ENCODE measurements around the gene MYO10.

MYO10 gene

DNA sequence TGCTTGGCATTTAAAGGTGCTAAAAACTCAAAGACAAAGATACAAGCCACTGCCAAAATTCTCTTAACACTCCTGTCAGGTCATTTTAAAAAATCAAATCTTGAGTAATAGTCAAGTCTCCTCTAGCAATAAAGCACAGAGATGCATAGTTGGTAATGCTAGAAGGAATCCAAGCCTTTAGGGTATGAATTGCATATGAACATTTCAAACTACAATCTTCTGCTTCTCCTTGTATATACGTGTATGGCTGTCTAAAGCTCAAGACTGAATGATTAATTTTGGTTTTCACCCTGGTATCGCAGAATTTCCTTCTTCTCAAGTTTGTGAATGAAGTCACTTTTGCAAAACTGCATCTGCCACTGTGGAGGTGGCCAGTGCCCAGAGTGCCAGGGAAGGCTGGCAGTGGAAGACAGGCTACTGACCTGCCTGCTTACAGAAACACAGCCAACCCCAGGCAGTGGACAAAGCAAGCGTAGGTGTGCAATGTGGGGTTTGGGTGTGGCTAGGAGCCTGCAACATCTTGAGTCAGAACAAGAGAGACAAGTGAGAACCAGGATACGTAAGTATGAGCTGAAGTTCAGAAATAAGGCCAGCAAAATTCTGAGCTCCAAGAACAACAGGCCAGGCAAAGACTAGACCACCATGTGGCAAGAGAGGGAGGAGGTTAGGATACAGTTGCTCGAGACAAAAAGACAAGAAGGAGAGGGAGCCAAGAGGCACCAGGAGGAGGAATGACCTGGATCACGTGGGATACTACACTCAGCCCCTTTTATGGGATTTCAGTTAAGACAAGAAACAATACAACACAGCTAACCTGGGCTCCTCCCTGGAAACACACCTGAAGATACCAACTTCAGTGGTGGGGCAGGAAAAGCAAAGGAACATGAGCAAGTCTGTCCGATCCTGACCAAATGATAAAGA, 22.6 kb downstream of the MYO10 start:
- no peak for DNase-seq

DNA sequence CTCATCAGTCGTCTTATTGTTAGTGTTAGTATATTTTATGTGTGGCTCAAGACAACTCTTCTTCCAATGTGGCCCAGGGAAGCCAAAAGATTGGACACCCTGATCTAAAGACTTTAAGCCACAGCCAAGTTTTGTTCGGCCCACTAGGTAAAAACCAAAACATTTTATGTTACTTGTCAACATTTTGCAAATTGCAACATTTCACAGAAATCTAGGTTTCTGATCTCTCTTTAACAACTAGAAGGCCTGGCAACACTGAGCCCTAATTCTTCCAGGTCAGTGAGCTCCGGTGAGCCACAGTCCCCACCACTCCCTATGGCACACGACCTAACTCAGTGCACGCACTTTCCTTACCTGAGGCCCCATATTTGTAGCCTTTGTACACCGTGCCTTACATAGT, 24.0 kb downstream of the MYO10 start:
- no peak for DNase-seq

DNA sequence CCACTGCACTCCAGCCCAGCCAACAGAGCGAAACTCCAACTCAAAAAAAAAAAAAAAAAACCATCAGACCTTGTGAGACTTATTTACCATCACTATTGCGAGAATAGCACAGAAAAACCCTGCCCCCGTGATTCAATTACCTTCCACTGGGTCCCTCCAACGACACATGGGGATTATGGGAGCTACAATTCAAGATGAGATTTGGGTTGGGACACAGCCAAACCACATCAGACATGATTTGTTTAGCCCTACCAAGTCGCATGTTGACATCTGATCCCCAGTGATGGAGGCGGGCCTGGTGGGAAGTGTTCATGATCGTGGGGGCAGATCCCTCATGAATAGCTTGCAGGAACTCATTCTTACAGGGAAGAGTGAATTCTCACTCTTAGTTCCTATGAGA, 26.6 kb downstream of the MYO10 start:
- no peak for DNase-seq

DNA sequence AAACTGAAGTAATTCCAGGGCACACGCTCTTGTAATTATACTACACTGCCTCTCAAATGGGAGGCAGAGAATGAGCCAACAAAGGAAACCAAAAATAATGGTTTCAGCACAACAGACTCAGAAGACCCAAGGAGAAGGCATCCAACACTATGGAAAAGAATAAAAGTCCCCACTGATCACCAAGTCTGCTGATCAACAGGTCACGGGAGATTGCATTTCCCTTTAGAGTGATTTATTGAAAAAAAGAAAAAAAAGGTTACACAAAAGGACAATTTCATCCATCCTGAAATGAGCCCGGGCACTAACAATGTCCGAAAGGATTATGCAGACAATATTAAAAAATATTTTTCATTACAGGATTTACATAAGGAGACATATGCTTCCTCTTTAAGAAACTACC, 28.8 kb downstream of the MYO10 start:
- DNase-seq: no peak

DNA sequence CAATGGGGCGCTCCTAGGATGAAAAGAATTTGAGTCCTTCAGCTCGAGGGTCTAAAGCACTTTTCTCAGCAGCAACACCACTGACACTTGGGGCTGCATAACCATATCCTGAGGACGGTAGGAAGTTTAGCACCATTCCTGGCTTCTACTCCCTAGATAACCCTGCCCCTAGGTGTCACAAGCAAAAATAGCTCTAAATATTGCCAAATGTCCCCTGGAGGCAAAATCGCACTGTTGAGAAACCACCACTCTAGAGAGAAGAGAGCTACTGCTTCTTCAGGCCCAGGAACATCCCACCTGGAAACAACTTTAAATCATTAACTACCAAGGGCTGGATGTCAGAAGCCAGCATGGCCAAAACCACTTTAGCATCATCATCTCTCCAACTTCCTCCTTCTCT, 29.8 kb downstream of the MYO10 start:
- no peak for DNase-seq

DNA sequence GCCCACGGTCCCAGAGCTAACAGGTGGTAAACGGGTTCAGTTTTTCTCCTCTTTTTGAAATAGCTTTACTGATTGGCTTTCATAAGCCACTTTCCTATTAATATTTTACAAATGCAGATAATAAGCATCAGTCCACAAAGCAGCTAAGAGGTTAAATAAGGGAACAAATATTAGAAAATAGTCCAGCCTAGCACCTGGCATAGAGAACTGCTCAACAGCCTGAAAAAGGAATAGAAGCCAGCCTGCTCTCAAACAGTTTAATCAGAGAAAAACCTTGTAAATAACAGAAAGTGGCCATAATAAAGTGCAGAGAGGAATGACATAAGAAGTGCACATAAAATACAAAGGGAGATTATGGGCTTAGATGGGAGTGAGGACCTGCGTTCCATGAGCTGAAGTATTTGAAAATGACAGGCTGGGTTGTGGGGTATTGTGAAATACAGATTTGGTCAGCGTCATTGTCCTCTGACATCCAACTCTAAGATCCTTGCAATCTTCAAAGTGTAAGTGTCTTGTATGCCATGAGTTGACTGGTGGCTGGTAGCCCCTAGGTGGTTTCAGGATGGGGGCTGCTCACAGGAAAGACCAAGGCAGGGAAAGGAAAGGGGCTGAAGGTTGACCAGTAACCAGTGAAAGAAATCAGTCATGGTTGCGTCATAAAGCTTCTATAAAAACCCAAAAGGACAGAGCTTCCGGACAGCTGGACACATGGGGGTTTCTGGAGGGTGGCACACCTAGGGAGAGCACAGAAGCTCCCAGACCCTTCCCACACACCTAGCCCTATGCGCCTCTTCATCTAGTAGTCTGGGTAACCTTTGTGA, 32.4 kb downstream of the MYO10 start:
- DNase-seq: no peak

DNA sequence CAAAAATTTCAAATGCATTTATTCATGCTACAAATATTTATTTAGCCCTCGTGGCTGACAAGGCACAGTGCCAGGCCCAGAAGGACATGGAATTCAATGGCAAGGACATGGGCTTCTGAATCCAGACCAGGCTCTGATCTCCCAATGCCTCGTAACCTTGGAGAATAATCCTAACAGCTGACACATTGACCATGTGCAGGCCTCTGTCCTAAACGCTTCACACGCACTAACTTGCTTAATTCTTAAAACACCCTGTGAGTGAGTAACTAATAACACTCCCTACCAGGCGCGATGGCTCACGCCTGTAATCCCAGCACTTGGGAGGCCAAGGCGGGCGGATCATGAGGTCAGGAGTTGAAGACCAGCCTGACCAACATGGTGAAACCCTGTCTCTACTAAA, 33.2 kb downstream of the MYO10 start:
- DNase-seq: no peak

DNA sequence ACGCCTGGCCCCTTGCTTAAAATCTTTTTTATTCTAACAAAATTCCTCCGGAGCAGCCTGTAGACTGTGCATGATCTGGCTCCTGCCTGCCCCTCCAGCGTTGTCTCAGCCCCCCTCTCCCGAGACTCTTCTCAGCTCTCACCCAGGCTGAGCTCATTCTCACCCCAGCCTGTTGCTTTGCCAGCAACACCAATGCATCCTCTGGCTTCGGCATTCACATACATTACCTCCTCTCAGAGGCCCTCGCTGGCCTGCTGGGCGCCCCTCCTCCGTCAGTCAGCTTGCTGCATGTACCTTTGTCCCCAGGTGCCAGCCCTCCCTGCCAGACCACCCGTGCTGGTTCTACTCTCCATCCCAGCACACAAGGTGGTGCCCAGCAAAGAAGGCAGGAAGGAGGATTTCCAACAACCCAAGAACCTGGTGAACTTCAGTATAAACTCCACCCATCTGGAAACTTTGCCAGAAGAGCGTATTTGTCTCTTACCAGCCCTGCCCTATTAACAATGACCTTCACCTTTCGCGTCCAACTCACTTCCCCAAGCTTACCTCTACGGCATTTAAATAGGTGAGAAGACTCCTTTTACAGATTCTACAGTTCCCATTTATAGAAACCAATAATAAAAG, 35.0 kb downstream of the MYO10 start:
- DNase-seq: no peak

DNA sequence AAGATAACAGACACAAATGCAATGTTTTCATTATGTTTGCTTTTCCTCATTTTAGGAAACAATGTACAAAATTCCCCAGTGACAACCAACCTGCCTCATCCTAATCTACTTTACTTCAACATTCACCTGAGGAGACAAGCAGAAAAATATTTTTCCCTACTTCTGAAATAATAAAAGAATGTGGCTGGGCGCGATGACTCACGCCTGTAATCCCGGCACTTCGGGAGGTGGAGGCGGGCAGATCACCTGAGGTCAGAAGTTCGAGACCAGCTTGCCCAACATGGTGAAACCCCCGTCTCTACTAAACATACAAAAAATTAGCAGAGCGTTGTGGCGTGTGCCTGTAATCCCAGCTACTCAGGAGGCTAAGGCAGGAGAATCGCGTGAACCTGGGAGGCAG, 36.9 kb downstream of the MYO10 start:
- DNase-seq: no peak

DNA sequence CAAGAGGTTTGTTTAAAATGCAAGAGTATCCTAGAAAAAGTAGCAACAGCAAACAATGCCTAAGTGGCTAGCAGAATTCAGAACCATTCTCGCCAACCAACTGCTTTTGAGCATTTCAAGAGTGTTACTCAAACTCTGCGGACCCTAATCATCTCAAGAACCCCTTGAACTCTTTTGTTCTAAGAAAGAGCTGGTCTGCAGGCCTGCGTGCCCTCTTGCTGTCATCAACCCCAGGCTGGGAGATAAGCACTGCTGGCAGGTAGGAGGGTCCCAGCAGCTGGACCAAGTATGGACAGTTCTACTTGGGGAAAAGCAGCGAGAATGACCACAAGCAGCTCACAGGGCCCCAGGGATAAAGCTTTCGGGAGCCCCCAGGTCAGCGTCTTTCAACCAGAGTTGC, 38.3 kb downstream of the MYO10 start:
- no peak for DNase-seq

DNA sequence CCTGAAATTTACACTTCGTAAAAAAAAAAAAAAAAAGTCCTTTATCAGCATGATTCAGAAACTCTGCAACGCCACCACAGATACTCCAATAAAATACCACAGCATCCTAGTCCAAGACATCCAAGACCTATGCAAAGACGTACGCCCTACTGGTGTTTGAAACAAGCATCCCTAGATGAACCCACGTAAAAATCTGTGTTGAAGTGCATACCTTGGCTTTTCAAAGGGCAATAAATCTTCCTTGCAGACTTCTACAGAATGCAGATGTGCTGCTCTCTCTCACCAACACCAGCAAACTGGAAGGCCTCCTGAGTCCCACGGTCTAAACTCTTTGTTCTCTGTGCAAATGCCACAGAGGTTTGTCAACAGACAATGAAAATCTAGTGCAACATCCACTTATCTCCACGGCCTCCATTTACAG, 38.8 kb downstream of the MYO10 start:
- no peak for DNase-seq

DNA sequence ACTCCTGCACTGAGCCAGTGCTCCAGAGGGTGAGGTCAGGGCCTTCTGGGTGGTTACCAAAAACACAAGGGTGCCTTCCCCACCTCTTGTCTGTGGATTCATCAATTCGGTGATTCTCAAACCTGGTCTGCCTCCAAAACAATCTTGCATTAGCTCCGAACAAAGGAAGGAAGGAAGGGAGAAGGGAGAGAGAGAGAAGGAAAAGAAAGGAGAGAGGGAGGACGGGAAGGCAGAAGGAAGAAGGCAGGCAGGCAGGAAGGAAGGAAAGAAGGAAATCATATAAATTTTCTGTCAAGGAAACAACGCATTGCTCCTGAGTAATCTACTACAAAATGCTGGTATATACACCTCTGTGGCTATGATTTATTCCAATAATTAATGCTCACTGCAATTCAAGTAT, 39.3 kb downstream of the MYO10 start:
- DNase-seq: no peak

DNA sequence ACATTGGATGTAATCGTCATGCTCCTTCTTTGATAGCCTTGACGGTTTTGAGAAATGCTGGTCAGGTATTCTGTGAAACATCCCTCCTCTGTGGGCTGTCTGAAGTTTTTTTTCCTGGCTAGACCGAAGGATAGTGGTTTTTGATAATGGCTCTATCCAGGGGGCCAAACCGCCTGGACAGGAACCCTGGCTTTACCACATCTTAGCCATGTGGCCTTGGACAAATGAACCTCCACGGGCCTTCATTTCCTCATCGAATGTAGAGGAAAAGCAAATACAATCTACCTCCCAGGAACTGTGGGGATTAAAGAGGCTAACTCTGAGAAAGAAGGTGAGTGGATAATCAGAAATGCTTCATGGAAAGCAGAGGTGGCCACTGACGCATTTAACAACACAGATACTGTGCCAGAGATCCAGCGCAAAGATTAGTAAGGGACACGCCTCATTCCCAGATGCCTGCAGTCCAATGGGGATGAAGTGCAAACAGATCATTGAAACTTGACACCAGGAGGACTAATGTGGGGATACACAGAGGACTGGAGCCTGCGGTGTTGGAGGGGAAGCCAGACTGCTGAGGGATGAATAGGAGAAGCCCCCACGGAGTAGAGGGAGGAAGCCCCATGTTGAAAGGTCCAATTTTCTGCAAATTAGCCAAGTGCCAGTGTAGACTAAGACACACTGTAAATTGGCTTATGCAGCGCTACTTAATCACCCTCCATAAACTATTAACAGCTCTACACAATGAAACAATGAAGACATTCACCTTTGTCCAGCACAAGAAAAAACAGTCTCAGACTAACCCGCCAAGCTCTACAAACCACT, 41.6 kb downstream of the MYO10 start:
- DNase-seq: no peak

DNA sequence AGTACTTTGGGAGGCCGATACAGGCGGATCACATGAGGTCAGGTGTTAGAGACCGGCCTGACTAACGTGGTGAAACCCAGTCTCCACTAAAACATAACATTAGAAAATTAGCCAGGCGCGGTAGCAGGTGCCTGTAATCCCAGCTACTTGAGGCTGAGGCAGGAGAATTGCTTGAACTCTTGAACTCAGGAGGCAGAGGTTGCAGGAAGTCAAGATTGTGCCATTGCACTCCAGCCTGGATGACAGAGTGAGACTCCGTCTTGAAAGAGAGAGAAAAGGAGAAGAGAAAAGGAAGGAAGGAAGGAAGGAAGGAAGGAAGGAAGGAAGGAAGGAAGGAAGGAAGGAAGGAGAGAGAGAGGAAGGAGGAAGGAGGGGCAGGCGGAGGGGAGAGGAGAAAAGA, 45.1 kb downstream of the MYO10 start:
- DNase-seq: no peak

DNA sequence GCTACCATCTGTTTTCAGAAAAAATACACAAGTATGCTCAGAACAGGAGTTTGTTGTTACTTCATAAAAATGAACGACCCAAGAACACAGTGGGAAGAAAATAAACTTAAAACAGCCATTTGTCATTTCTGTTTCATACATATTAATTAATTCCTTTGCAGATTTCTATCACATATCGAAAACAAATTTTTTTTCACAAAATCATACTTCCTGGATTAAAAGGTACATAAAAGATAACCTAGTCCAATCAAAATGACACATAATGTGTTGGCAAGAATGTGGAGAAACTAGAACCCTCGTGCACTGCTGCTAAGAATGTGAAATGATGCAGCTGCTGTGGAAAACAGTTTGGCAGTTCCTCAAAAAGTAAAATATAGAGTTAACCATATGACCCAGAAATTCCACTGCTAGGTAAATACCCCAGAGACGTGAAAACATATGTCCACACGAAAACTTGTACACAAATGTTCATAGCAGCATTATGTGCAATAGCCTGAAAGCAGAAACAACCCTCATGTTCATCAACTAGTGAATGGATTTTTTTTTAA, 46.0 kb downstream of the MYO10 start:
- DNase-seq: no peak

DNA sequence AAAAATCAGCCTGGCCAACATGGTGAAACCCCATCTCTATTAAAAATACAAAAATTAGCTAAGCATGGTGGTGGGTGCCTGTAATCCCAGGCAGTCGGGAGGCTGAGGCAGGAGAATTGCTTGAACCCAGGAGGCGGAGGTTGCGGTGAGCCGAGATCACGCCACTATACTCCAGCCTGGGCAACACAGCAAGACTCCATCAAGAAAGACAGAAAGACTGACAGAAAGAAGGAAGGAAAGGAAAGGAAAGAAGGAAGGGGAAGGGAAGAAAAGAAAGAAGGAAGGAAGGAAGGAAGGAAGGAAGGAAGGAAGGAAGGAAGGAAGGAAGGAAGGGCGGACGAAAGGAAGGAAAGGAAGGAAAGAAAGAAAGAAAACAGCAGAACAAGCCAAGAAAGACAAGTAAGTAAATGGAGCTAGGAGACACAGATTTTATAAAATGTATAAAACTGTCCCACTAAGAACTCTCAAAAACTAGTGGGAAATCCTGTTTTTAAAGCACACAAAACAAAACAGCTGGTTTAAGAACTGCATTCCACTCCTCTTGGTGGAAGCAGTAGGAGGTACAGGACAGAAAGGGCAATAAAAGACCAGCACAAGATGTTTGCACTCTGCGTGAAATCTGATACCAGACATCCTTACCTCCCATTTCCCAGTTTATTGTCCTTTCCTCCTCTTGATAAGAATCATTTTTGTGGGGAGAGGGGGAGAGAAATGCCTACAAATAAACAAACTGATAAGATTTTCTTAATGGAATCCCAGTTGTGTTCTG, 46.7 kb downstream of the MYO10 start:
- no peak for DNase-seq

DNA sequence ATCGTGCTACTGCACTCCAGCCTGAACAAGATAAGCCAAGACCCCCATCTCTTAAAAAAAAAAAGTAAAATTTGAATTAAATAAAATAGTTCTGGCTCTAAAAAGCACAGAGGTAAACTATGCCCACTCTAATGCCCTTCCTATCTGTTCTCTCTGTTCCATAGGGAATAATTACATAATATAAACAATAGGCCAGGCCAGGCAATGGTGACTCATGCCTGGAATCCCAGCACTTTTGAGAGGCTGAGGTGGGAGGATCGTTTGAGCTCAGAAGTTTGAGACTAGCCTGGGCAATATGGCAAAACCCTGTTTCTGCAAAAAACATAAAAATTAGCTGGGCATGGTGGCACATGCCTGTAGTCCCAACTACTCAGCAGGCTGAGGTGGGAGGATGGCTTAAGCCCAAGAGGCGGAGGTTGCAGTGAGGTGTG, 47.4 kb downstream of the MYO10 start:
- DNase-seq: no peak

DNA sequence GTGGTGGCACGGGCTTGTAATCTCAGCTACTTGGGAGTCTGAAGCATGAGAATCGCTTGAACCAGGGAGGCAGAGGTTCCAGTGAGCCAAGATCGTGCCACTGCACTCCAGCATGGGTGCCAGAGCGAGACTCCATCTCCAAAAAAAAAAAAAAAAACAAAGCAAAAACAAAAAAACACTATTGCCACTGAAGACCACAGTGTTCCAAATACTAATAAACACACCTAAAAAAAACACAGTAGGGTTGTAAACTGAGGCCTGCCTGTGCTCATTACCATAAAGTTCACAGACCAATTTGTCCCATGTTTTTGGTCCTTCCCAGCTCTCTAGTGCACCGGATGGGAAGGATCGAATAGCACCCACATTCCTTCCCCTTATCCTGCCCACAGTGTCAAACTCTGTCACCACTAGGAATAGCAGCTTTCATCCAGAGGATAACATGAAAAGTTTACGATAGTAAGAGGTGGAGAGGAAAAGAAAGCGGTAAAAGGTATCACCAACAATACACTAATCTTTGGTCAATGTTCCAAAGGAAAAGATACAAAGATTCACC, 49.2 kb downstream of the MYO10 start:
- no peak for DNase-seq

DNA sequence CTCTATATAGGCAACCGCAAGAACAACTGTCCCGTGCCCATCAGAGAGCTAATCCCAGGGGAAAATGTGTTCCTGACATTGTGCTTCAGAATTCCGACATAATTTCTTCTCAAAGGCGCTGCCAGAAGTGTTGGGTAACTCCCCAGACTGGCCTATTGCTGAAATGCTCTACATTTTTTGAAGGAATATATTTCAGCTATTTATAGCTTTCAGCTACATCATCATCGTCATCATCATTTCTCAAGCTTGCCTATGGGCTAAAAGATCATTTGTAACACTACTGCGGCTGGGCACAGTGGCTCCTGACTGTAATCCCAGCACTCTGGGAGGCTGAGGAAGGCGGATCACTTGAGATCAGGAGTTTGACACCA, 49.7 kb downstream of the MYO10 start:
- no peak for DNase-seq

DNA sequence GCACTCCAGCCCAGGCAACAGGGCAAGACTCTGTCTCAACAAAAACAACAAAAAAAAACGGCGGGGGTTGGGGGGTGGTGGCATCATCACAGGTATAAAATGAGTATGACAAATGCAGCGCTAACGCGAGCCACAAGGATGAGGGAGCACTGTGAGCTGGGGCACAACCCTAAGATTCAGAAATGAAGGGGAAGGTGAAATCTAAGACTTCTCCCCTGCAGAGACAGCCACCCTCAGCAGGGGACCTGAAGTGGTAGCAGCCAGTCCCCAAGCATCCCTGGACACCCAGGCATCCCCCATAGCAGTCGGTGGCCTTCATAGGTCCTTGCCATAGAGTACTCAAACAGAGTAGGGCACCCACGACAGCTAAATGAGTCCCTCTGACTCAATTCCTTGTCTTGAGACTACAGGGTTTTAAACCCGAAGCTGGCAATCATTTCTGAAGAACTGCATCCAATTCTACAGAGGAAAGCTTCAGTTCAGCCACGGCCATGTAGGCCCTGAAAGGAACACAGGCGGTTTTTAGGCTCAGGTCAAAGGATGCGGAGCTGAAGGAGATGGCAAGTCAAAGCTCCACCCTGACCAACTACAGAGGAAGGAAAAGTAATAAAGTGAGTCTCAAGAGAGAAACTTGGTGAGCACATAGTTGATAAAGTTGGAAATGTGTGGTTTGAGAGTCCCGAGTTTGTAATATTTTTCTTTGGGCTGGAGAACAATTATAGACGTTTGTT, 50.3 kb downstream of the MYO10 start:
- no peak for DNase-seq

DNA sequence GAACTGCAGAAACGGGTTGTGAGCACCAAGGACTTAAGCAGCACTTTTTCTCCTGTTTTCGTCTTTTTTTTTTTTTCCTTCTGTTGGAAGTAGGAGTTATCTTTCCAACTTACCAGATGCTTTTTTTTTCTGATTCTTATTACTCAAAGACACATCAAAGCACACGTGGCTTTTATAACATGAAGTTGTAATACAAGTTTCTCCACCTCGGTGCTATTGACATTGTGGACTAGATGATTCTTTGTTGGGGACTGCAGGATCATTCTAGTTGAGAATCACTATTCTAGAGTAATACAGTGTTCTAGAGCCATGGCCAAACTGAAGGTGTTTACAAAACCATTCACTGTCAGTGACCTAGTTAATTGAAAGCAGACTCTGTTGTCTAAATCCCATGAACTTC, 51.5 kb downstream of the MYO10 start:
- DNase-seq: no peak

Measured in stimulated activated CD4-positive, alpha-beta T cell treated with anti-CD3 and anti-CD28 coated beads, Interleukin-1b, Interleukin-23, amount 100 ng/mL, for 48 hours (primary cell).